Measurements from ENCODE around the gene HAUS5. TPM values are rescaled to one million over a fixed set of nuclear protein-coding genes. Genes with fewer than 3 reads are reported as not detected.
"Not testable (repeated sequence)": the region's sequence is repeated elsewhere in the genome, so short reads cannot be mapped to it uniquely, and the experiment has no call there.

The HAUS5 gene, protein sequence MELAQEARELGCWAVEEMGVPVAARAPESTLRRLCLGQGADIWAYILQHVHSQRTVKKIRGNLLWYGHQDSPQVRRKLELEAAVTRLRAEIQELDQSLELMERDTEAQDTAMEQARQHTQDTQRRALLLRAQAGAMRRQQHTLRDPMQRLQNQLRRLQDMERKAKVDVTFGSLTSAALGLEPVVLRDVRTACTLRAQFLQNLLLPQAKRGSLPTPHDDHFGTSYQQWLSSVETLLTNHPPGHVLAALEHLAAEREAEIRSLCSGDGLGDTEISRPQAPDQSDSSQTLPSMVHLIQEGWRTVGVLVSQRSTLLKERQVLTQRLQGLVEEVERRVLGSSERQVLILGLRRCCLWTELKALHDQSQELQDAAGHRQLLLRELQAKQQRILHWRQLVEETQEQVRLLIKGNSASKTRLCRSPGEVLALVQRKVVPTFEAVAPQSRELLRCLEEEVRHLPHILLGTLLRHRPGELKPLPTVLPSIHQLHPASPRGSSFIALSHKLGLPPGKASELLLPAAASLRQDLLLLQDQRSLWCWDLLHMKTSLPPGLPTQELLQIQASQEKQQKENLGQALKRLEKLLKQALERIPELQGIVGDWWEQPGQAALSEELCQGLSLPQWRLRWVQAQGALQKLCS
- 4.9 and 5.6 TPM in 2 replicates for total RNA-seq

DNA sequence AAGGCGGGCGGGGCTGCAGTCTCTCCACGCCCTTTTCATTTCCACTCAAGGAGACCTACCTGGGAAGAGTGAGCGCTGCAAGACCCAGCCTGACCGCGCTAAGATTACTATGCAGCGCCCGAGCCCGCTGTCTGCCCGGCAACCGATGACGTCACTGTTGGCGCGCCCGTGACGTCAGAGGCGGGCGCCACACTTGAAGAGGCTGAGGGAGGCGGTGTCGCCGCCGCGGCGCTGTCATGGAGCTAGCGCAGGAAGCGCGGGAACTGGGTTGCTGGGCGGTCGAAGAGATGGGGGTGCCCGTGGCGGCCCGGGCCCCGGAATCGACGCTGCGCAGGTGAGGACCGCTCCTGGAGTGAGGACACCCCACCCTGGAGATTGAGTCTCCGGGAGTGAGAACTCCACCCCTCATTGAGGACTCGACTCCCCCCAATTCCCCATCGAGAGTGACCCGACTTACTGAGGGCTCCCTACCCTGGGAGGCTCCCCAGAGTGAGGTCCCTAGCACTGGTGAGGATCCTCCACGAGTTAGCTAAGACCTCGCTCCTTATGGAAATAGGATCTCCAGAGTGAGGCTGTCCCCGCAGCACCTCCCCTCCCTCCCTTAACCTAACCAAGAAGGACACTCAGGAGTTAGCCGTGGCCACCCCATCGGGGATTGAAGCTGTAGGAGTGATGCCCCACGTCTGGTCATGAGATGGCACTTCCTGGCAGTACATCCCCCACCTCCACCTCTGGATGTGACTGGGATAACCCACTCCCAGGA lies at the start of gene HAUS5:
HAUS5 (plus strand) TSS at position 177 of the 763 bp plus-strand sequence; CDS start at position 237, 60 bp downstream.
- DNase-seq (ENCODE audit: low read depth in 2 of 2), result peak; percentile 74 to 92

DNA sequence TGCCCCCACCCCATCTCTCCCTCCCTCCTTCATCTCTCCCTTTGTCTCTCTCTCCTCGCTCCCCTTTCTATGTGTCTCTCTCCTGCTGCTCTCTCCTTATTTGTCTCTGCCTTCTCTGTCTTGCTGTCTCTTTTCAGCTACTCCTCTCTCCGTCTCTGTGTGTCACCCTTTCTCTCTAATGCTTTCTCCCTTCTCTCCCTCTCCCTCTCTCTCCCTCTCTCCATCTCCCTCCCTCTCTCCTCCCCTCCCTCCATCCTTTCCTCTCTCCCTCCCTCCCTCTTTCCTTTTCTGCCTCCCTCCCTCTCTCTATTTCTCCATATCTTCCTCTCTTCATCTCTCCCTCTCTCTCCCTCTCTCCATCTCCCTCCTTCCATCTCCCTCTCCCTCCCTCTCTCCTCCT lies 49.8 kb upstream of the HAUS5 start:
- no peak for DNase-seq (ENCODE audit: low read depth in 2 of 2)

DNA sequence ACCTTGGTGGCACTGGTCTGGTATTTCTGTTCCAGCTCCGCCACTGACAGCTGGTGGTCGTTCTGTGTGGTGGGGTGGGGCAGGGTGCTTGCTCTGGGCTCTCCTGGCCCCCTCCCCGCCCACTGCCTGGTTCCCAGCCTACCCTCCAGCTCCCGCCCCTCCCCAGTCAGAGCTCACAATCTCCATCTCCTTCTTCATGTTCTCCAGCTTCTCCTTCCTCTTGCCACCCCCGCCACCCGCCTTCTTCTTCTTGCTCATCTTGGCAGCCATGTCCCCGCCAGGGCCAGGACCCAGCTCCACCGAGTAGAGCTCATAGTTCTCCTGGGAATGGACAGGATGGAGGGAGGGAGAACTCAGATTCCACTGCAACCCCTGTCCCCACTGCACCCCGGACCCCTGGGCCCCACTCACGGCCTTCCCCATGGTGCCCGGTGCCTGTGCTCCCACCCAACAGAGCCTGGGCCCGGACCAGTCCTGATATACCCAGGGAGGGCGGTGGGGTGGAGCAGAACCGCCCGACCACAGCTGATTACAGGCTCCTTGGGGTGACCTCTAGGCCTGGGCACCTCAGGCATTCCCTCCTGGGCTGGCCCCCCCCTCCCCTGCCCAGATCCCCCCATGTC lies 49.2 kb upstream of the HAUS5 start, which contains the start of gene ATP4A:
ATP4A (minus strand) TSS at position 452 of the 623 bp plus-strand sequence; CDS start at position 423, 29 bp downstream.
- no peak for DNase-seq (ENCODE audit: low read depth in 2 of 2)

DNA sequence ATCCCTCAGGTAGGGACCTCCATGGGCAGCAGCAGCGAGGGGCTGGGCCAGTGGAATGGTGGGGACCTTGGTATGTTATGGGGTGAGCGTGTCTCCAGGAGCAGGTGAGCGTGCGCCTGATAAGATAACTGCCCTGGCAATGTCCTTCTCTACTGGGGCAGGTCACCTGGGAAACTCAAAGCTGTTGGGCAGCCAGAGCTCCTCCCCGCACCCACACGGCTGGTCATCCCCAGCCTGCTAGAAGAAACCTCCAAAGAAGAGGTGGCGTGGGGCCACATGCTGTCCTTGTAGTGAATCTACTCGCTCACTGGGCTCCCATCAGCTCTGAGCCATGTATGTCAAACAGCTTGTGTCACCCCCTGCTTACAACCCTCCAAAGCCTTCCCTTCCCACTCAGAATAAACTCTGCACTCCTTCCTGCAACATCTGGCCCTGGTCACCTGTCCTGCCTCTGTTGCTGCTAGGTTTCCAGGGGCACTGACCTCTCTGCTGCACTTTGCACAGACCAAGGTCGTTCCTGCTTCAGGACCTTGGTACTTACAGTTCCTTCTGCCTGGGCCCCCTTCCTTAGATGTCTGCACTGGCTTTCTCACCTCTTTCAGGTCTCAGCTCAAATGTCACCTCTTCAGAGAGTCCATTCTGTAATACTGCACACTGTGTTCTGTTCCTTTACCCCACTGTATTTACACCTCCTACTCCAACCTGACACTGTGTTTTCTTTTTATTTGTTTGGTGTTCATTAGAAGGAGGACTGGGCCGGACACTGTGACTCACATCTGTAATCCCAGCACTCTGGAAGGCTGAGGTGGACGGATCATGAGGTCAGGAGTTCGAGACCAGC lies 47.3 kb upstream of the HAUS5 start:
- no peak for DNase-seq (ENCODE audit: low read depth in 2 of 2)

DNA sequence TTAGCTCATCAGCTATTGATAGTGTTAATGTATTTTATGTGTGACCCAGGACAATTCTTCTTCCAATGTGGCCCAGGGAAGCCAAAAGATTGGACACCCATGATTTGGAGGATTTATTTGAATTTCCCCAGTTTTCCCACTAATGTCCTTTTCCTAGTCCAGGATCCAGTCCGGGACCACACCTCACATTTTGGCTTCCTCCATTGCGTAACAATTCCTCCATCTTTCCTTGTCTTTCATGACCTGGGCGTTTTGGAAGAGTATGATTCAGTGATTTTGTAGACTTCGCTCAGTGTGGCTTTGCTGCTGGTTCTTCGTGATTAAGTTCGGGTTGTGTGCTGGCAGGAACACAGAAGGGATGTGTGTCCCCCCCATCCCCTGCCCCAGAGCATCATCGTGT lies 45.8 kb upstream of the HAUS5 start:
- no peak for DNase-seq (ENCODE audit: low read depth in 2 of 2)

DNA sequence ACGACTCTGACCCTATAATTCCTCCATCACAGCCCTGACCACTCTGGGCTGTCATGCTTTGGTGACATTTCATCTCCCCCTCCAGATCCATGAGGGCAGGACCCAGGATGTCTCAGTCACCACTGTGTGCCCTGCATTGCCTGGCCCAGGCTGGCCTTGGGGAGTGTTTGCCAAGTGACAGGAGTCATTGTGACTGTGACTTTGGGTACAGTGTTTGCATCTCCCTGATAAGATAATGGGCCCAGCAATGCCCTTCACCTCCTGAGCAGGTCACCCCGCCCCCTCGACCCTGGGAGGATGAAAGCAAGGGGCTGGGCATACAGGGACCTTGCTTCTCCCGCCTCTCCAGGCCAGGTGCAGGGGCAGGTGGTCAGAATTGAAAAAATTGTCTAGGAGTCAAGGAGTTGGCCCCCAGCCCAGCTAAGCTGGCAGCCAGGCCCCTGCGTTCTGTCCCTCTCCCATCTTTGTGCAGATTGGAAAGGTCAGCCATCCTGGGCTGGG lies 43.2 kb upstream of the HAUS5 start:
- DNase-seq (ENCODE audit: low read depth in 2 of 2), result no peak

DNA sequence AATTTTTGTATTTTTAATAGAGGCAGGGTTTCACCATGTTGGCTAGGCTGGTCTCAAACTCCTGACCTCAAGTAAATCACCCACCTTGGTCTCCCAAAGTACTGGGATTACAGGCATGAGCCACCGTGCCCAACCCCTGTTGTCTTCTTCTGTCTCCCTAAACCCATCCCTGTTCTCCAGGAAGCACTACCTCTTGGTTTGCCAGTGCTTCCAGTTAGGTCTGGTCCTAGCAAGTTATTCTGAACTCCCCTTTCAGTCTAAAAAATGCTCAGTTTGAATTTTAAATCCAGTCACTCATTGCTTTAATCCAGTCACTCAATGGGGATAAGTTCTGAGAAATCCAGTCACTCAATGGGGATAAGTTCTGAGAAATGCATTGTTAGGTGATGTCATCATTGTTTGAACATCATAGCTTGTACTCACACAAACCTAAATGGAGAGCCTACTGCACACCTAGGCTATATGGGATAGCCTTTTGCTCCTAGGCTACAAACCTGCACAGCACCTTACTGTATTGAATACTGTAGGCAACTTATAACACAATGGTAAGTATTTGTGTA lies 41.0 kb upstream of the HAUS5 start:
- DNase-seq (ENCODE audit: low read depth in 2 of 2), result no peak

DNA sequence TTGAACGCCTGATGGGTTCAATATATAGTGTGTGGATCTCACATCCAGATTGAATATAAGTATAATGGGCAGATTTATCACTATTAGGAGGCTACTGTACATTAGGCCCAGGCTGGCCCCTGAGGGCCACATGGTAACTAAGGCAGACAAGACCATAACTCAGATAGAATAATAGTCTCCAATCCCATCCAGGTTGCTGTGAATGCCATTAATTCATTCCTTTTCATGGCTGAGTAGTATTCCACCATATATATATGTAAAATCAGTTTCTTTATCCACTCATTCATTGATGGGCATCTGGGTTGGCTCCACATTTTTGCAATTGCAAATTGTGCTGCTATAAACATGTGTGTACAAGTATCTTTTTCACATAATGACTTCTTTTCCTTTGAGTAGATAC lies 34.6 kb upstream of the HAUS5 start:
- no peak for DNase-seq (ENCODE audit: low read depth in 2 of 2)

DNA sequence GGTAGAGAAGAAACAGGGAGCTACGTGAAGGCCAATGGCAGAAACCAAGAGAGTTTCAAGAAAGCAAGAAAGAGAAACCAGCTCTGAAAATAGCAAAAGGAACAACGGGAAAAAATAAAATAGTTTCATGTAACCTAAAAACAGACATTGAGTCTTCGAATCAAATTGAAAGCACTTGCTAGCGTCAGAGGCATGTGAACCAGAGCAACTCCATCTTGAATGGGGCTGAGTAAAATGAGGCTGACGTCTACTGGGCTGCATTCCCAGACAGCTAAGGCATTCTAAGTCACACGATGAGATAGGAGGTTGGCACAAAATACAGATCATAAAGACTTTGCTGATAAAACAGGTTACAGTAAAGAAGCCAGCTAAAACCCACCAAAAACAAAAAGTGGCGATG lies 33.8 kb upstream of the HAUS5 start:
- DNase-seq (ENCODE audit: low read depth in 2 of 2), result no peak

DNA sequence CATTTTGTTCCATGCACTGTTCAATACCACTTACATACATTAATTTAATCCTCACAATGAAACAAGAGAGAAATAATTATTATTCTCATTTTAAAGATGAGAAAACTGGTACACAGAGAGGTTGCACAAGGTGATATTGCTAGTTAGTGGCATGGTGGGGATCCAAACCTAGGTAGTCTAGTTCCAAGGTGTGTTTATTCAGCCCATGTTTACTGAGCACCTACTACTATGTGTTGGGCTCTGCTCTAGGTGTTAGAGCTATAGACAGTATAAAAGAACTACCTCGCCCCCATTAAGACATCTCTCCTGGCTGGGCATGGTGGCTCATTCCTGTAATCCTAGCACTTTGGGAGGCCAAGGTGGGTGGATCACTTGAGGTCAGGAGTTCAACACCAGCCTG lies 29.8 kb upstream of the HAUS5 start:
- no peak for DNase-seq (ENCODE audit: low read depth in 2 of 2)

DNA sequence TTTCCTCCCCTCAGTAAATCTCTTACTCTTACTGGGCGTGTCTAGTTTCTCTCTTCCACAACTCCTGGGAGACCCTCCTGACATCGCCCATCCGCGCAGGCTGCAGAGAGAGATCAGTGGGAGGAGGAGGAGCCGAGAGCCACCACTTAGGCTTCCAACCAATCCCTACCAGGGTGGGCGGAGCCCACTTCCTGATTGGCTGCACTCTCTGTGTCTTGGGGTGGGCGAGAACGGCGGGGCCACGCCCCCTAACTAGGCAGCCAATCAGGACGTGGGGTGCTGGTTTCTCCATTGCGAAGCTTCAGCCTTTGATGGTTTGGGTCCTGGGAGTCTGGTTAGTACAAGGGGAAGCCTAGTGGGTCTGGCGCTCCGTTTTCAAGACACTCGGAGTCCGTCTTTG lies 26.7 kb upstream of the HAUS5 start, which contains the start of gene PMIS2:
PMIS2 (plus strand) TSS at position 326 of the 400 bp plus-strand sequence. CDS start 87 bp downstream, outside the sequence.
- DNase-seq (ENCODE audit: low read depth in 2 of 2), result no peak

DNA sequence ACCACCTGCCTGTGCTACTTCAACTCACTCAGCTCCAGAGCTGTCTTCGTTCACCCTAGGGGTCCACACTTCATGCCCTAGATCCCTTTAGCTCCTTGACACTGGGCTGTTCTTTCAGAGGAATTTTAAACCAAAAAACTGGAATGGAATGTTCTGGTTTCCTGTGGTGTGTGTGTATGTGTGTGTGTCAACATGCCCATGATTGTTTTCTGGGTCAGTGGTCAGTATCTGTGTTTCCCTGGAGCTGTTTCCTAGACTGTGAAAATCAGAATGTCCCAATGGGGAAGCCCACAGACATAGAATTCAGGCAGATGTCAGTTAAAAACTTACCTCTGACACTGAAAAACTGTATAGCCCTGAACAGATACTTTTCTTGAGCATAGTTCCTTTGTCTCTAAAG lies 25.2 kb upstream of the HAUS5 start:
- DNase-seq (ENCODE audit: low read depth in 2 of 2), result peak; percentile 36 to 39

DNA sequence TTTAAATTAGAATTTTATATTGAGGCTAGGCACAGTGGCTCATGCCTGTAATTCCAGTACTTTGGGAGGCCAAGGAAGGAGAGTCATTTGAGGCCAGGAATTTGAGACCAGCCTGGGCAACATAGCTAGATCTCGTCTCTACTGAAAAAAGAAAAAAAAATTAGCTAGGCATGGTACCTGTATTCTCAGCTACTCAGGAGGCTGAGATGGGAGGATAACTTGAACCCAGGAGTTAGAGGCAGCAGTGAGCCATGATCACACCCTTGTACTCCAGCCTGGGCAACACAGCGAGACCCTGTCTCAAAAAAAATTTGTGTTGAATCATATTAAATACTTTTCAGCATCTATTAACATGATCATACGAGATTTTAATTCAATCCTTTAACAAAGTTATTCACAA lies 21.7 kb upstream of the HAUS5 start:
- no peak for DNase-seq (ENCODE audit: low read depth in 2 of 2)

DNA sequence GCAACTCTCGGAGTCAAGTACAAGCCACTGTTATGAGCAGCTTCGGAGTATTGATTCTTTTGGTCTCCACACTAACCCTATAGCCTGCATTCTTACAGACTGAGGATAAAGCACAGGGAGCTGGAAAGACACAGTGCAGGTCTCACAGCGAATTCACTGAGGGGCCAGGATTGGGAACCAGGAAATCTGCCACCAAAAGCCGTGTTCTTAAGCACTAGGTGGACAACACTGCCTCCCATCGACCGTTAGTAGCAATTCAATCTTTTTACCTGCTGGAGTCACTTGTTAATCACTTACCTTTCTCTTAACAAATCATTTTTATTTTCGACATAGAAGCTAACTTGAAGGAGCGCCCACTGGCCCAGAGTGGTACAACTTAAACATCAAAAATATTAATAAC lies 20.3 kb upstream of the HAUS5 start:
- DNase-seq (ENCODE audit: low read depth in 2 of 2), result peak; percentile 47 to 61

DNA sequence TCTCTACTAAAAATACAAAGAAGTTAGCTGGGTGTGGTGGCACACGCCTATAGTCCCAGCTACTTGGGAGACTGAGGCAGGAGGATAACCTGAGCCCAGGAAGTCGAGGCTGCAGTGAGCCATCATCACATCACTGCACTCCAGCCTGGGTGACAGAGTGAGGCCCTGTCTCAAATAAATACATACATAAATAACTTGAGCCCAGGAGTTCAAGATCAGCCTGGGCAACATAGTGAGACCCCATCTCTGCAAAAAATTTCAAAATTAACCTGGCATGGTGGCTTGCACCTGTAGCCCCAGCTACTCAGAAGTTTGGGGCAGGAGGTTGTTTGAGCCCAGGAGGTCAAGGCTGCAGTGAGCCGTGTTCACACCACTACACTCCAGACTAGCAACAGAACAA lies 17.5 kb upstream of the HAUS5 start:
- not testable (repeated sequence) for DNase-seq (ENCODE audit: low read depth in 2 of 2)

DNA sequence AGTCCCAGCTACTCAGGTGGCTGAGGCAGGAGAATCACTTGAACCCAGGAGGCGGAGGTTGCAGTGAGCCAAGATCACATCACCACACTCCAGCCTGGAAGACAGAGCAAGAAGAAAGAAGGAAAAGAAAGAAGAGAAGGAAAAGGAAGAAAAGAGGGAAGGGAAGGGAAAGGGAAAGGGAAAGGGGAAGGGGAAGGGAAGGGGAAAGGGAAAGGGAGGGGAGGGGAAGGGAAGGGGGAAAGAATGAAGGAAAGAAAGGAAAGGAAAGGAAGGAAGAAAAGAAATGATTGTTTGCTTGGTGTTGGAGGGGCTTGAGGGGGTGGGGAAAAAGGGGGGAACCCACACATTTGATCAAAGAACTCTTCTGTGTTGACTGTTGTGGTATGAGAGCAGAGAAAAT lies 16.6 kb upstream of the HAUS5 start:
- no peak for DNase-seq (ENCODE audit: low read depth in 2 of 2)

DNA sequence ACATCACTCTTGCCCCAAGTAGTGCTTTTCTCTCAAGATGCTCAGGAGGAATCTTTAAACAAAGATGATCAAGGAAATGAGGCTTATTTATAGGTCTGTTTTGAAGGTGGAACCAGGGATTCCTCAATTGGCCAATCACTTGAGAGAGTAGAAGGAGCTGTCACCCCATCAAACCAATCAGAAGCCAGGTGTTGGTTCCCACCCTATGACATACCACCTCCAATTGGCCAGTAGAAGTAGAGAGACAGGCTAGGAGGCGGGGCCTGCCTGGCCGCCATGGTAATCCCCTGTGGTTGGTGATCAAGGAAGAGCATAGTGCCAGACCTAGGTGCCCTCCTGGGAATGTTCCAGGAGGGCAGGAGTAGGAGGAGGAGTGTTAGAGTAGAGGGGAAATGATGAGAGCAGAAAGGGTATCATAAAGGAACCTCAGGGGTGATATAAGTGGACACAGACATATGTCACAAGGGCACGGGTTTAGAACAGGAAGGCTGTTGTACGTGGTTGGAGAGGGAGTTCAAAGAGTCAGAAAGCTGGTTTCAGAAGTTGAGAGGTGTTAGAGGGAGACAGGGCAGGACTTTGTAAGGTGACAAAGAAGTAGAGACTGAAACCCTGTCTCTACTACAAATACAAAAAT lies 16.1 kb upstream of the HAUS5 start:
- peak in 1 of 2 donors; percentile 8 for DNase-seq (ENCODE audit: low read depth in 2 of 2)

DNA sequence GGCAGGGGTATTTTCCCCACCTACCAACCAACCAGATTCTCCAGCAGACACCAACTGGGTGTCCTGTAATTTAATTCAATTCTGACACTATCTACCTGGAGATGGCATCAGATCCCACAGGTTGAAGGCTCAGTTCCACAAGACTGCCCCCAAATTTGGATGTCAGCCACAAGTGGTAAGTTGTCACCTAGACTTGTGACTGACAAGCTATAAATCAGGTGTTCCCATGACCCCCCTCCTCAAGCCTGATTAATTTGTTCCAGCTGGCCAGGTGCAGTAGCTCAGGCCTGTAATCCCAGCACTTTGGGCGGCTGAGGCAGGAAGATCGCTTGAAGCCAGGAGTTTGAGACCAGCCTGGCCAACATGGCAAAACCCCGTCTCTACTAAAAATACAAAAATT lies 10.6 kb upstream of the HAUS5 start:
- DNase-seq (ENCODE audit: low read depth in 2 of 2), result no peak

DNA sequence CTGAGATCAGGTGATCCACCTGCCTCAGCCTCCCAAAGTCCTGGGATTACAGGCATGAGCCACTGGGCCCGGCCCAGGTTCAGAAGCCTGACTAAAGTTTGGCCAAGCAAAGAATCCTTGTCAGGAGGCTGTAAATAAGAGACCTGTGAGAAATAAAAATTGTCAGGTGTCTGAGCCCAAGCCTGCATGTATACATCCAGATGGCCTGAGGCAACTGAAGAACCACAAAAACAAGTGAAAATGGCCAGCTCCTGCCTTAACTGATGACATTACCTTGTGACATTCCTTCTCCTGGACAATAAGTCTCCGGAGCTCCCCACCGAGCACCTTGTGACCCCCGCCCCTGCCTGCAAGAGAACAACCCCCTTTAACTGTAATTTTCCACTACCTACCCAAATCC lies 8.1 kb upstream of the HAUS5 start:
- not testable (repeated sequence) for DNase-seq (ENCODE audit: low read depth in 2 of 2)

DNA sequence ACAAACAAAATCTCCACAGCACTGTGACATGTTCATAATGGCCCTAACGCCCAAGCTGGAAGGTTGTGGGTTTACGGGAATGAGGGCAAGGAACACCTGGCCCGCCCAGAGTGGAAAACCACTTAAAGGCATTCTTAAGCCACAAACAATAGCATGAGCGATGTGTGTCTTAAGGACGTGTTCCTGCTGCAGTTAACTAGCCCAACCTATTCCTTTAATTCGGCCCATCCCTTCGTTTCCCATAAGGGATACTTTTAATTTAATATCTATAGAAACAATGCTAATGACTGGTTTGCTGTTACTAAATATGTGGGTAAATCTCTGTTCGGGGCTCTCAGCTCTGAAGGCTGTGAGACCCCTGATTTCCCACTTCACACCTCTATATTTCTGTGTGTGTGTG lies 5.4 kb upstream of the HAUS5 start:
- not testable (repeated sequence) for DNase-seq (ENCODE audit: low read depth in 2 of 2)

Measured in dermis microvascular lymphatic vessel endothelial cell (primary cell).